ENCODE results near the gene XIRP2.

Gene XIRP2

DNA sequence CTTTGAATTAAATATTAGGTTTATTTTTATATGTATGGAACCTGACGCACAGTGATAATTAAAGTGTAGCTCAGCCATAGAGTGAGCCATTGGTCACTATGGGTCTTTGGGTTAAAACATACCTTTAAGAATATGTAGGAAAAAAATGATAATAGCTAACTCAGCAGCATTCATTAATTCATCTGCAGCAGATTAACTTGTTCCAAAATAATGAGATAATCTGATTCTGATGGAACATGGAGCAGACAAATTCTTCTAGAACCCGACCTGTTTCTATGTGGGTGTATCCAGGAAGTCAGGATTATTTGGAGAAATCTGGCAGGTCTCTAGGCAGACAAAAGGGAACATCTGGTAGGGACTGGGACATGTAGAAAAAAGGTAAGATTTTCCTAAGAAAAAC lies at the start of gene XIRP2:
TSS of gene XIRP2 (plus strand) at position 301 of the 400 bp plus-strand sequence. CDS start 15,003 bp downstream, outside the sequence.
- DNase-seq (ENCODE audit: low read depth in 2 of 2) = no peak

DNA sequence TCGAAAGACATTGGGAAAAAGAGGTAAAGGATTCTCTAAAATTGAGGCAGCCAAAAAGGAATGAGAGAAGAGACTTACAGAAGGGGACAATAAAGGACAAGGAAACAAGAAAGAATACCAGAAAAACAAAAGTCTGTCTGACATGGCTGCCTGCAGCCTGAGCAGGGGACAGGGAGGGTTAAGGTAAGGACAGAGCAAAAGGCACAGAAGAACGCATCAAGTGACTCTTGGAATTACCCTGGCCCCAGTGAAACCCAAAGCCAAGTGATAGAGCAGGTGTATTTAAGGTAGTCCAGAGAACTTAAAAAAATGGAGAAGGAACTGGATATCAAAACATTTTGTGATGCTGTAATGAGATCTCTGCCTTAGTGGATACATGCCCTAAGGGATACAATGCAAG lies 47.1 kb upstream of the XIRP2 start:
- no peak for DNase-seq (ENCODE audit: low read depth in 2 of 2)

DNA sequence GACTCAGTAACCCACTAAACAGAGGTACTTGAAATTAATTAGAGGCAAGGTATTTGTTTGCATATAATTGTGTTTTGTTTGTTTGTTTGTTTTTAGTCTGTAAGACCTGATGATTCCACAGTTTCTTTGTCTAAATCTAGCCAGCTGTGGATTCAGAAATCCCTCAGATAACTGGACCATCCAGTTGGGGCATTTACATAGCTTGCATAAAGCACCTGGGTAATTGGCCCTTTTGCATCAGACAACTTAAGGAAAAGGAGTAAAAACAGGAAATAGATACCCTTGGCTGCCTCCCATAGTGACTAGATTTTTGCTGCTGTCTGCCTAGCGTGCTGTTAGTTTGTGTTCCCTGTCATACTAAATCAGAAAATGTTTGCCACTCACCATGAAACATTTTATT lies 46.6 kb upstream of the XIRP2 start:
- DNase-seq (ENCODE audit: low read depth in 2 of 2) = no peak

GRCh38 chr2:166844111-166844510 lies 44.2 kb upstream of the XIRP2 start:
- no peak for DNase-seq (ENCODE audit: low read depth in 2 of 2)

DNA sequence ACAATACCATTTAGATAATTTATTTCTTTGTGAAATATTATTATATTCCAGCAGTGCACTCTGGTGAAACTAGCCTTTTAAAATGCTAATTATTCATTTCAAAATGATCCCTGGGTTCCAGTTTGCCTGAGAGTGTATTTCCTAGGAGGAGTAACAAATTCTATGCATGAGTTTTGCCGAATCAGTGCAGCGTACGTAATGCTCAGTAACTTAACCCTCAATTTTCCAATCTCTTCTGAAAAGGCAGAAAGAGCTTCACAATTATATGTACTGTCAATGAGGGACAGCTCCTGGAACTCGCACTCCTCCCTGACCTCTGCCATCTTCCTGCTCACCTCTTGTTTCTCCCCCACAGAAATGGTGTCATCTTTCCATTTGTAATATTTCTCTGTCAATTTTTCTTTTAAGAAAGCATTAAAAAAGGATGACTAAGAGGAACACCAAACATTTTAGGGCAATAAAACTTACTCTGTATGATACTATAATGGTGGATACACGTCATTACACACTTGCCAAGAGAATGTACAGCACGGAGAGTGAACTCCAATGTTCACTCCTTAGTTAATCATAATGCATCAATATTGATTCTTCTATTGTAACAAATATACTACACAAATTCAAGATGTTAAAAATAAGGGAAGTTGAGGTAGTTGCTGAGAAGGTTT lies 25.7 kb upstream of the XIRP2 start:
- no peak for DNase-seq (ENCODE audit: low read depth in 2 of 2)

GRCh38 chr2:166867874-166868514 lies 20.3 kb upstream of the XIRP2 start:
- no peak for DNase-seq (ENCODE audit: low read depth in 2 of 2)

- no peak for DNase-seq (ENCODE audit: low read depth in 2 of 2)
Observed at GRCh38 chr2:166870346-166870745, 17.9 kb upstream of the XIRP2 start.

GRCh38 chr2:166881177-166881576 lies 7.1 kb upstream of the XIRP2 start:
- no peak for DNase-seq (ENCODE audit: low read depth in 2 of 2)

- no peak for DNase-seq (ENCODE audit: low read depth in 2 of 2)
Observed at GRCh38 chr2:166882851-166883250, 5.4 kb upstream of the XIRP2 start.

- no peak for DNase-seq (ENCODE audit: low read depth in 2 of 2)
Observed at GRCh38 chr2:166891727-166892126, 3.4 kb downstream of the XIRP2 start.

DNA sequence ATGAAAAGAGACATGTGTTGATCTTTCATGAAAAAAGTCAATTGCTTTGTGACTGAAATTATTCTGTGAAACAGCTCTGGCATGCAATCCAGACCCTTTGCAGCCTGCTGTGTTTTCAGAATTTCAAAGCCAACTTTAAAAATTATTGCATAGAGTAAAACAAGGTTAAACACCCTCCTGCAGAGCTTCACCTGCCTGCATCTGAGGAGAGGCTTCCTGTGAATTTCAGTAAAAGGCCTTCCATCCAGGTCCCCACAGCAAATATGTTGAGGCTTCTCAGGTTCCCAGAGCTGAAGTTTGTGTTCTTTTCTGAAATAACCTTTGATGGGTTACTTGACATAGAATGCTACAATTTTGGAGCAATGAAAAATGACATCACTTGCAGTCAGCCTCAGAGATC lies 4.1 kb downstream of the XIRP2 start:
- DNase-seq (ENCODE audit: low read depth in 2 of 2) = no peak

GRCh38 chr2:166895243-166895642 lies 7.0 kb downstream of the XIRP2 start:
- DNase-seq (ENCODE audit: low read depth in 2 of 2) = no peak

DNA sequence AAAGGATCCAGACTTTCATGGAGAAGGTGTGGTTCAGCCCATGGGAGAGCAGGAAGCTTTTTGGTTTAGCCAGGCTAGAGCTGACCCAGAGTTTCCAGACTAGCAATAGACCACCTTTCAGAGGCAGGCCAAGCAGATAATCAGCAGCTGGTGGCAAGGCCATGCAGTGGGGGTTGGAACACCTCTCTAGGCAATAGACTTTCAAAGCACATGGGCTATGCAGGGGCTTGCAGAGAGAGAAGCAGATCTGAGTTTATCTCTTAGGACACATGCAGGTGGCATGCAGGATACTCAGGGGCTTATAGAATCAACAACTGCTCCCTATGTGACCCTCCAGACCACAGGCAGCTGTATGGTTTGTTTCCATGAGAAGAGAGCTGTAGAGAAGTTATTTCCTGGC lies 9.4 kb downstream of the XIRP2 start:
- no peak for DNase-seq (ENCODE audit: low read depth in 2 of 2)

GRCh38 chr2:166899676-166900075 lies 11.4 kb downstream of the XIRP2 start:
- DNase-seq (ENCODE audit: low read depth in 2 of 2) = no peak

GRCh38 chr2:166900700-166901099 lies 12.4 kb downstream of the XIRP2 start:
- no peak for DNase-seq (ENCODE audit: low read depth in 2 of 2)

GRCh38 chr2:166901336-166901735 lies 13.1 kb downstream of the XIRP2 start:
- no peak for DNase-seq (ENCODE audit: low read depth in 2 of 2)

DNA sequence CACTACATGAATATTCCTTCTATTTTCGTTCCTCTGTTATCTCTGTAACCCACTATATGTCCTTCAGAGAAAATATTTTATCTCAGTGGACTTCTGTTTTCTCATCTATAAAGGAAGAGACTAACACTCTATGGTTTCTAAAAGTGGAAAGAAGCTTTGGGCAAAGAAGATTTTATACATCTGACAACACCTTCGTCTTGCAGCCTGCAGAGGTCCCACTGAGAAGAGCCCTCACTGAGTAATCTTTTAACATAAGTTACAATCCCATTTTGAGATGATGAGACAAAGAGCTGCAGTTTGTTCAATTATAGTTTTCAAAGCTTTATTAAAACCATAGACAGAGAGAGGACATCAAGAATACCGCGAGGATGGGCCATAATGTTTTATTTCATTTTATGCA lies 28.7 kb downstream of the XIRP2 start:
- no peak for DNase-seq (ENCODE audit: low read depth in 2 of 2)

- DNase-seq (ENCODE audit: low read depth in 2 of 2) = no peak
Observed at GRCh38 chr2:166917415-166917814, 29.1 kb downstream of the XIRP2 start.

DNA sequence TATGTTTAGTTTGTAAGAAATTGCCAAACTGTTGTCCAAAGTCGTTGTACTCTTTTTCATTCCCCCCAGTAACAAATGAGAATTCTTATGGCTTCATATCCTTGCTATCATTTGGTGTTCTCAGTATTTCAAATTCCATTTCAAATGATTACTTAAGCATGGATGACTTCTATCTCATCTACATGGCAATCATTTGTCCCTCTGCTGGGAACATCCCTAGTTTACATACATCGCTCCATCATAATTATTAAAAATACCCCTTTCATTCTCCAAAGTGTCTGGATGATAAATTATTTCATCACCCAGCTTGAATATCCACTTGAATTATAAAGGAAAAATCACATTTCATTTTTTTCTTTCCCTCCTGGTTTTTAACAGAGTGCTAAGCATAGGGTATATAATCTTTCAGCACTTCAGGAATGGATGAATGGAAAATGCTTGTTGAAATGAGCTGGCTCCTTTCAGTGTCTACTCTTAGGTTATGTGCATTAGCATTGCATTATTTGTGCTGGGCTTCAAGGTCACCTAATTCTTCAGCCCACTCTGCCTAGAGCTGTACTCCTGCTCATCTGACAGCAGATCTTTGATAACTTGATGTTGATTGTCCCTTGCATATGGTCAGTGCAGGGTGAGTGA lies 33.1 kb downstream of the XIRP2 start:
- no peak for DNase-seq (ENCODE audit: low read depth in 2 of 2)

GRCh38 chr2:166924967-166925366 lies 36.7 kb downstream of the XIRP2 start:
- no peak for DNase-seq (ENCODE audit: low read depth in 2 of 2)

GRCh38 chr2:166926657-166927056 lies 38.4 kb downstream of the XIRP2 start:
- DNase-seq (ENCODE audit: low read depth in 2 of 2) = no peak

- no peak for DNase-seq (ENCODE audit: low read depth in 2 of 2)
Observed at GRCh38 chr2:166932032-166932431, 43.8 kb downstream of the XIRP2 start.

DNA sequence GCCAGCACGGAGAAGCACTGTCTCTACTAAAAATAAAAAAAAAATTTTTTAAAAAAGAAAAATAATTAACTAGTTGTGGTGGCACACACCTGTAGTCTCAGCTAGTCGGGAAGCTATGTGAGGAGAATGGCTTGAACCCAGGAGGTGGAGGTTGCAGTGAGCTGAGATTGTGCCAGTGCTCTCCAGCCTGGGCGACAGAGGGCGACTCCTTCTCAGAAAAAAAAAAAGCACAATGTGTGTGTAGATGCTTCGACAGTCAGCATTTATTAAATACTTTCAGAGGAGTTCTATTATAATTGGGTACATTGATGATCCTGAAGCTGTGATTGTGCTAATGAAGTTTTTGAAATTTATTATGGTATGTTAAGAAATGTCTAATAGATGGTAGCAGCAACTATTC lies 46.5 kb downstream of the XIRP2 start:
- DNase-seq (ENCODE audit: low read depth in 2 of 2) = no peak
